ENCODE measurements around the gene SLC24A3.
A peak's percentile ranks its signal among the peaks of the same experiment; 100 is the strongest.

Gene SLC24A3

DNA sequence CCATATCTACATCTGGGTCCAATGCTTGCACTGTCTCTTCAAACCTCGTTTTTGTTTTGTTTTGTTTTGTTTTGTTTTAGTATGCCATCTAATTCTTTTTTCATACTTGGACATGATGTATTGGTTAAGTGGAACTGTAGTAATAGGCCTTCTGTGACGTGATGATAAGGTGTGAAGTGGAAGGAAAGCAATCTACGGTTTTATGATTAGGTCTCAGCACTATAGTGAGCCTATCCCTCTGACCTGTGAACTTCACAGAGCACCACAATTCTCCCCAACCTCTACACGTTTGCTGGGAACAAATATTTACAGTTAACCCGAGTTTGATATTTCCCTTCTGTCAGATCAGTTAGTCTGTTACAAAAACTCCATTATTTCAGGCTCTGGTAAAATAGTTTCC, 19.1 kb upstream of the SLC24A3 start:
- H3K4me3 ChIP-seq (replicated peaks; ENCODE audit: low read depth, low read length), result no peak overlapping the region
- TF ChIP-seq, protein P1, sequence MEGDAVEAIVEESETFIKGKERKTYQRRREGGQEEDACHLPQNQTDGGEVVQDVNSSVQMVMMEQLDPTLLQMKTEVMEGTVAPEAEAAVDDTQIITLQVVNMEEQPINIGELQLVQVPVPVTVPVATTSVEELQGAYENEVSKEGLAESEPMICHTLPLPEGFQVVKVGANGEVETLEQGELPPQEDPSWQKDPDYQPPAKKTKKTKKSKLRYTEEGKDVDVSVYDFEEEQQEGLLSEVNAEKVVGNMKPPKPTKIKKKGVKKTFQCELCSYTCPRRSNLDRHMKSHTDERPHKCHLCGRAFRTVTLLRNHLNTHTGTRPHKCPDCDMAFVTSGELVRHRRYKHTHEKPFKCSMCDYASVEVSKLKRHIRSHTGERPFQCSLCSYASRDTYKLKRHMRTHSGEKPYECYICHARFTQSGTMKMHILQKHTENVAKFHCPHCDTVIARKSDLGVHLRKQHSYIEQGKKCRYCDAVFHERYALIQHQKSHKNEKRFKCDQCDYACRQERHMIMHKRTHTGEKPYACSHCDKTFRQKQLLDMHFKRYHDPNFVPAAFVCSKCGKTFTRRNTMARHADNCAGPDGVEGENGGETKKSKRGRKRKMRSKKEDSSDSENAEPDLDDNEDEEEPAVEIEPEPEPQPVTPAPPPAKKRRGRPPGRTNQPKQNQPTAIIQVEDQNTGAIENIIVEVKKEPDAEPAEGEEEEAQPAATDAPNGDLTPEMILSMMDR (IDR thresholded peaks at IDR 0.05; ENCODE audit: insufficient read depth, low read length, poor library complexity, severe bottlenecking), result no peak
- no peaks in the 10 kb centered on the region for H3K27me3 ChIP-seq (replicated peaks; ENCODE audit: control insufficient read depth, insufficient read depth, low read length)
- no peak for DNase-seq (ENCODE audit: extremely low read depth, insufficient read length)
- H3K36me3 ChIP-seq (ENCODE audit: control insufficient read depth, insufficient read depth, low read length), result no peaks in the 10 kb centered on the region

- DNase-seq (ENCODE audit: extremely low read depth, insufficient read length), result peak; percentile 40
- TF ChIP-seq, protein P1 (IDR thresholded peaks at IDR 0.05; ENCODE audit: insufficient read depth, low read length, poor library complexity, severe bottlenecking), result peak; percentile 91
- H3K27me3 ChIP-seq (replicated peaks; ENCODE audit: control insufficient read depth, insufficient read depth, low read length), result peaks cover 2% of the 10 kb centered on the region
These were observed 6.5 kb upstream of the SLC24A3 start for GRCh38 chr20:19205981-19206396.

DNA sequence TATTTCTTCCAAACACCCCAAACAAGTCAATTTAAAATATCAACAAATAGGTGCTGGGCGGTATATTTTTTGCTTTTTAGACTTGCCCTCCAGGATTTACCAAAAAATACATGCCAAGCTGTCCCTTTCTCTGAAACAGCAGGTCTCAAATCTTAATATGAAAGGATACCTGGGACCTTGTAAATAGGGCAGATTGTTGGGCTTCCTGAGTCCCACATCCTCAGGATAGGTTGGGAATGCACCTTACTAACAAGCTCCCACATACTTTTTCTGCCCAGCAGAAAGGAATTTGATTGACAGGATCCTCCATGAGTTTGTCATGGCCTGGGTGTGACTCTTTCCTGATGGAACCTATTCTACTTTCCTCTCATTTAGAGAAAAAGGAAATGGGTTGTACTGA, 4.9 kb upstream of the SLC24A3 start:
- TF ChIP-seq, protein P1 (IDR thresholded peaks at IDR 0.05; ENCODE audit: insufficient read depth, low read length, poor library complexity, severe bottlenecking), result no peak
- no peak overlapping the region for H3K4me3 ChIP-seq (replicated peaks; ENCODE audit: low read depth, low read length)
- DNase-seq (ENCODE audit: extremely low read depth, insufficient read length), result no peak
- no peaks in the 10 kb centered on the region for H3K36me3 ChIP-seq (ENCODE audit: control insufficient read depth, insufficient read depth, low read length)
- H3K27me3 ChIP-seq (replicated peaks; ENCODE audit: control insufficient read depth, insufficient read depth, low read length), result peaks cover 2% of the 10 kb centered on the region

More at GRCh38 chr20:19205981-19206396, 6.5 kb upstream of the SLC24A3 start:
- Histone ChIP-seq H3K4me3 (replicated peaks; ENCODE audit: low read depth, low read length) (no peak overlapping the region), H3K36me3 (ENCODE audit: control insufficient read depth, insufficient read depth, low read length) (no peaks in the 10 kb centered on the region)

DNA sequence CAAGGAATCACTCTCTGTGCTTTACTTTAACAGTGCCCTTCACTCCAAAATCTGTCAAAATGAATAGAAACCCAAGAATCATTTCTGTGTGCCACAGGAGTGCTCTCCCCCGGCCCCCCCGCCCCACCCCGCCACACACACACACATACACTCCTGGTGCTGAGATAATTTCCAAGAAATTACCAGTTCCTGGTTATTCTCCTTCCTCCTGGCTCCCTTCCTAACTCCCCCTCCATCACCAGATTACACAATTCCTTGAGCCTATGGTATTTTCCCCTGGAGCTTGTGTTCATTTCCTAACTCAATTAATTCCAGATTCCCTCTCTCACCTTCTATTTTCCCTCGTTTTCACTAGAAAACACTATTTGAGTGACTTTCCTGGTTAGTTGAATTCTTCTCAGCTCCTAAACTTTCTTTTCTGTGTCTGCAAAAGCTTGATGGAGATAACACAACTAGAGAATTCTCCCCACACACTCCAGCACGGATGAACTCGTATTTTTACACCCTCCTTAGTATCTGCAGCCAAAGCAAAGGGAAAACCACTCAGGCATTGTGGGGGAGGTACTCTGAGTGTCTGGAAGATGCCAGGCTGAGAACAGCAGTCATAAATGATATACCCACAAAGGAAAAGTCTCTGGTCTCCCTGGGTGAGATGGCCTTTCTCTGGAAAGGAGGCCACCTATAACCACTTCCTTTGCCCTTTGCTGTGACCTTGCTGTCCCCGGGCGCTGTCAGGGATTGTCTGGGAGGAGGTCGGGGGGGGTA, 1.9 kb upstream of the SLC24A3 start:
- H3K36me3 ChIP-seq (ENCODE audit: control insufficient read depth, insufficient read depth, low read length), result no peaks in the 10 kb centered on the region
- peaks cover 6% of the 10 kb centered on the region for H3K27me3 ChIP-seq (replicated peaks; ENCODE audit: control insufficient read depth, insufficient read depth, low read length)
- no peak overlapping the region for H3K4me3 ChIP-seq (replicated peaks; ENCODE audit: low read depth, low read length)
- no peak for DNase-seq (ENCODE audit: extremely low read depth, insufficient read length)
- TF ChIP-seq, protein P1 (IDR thresholded peaks at IDR 0.05; ENCODE audit: insufficient read depth, low read length, poor library complexity, severe bottlenecking), result no peak

GRCh38 chr20:19211252-19211651, 1.2 kb upstream of the SLC24A3 start:
- no peak for DNase-seq (ENCODE audit: extremely low read depth, insufficient read length)
- Histone ChIP-seq H3K27me3 (replicated peaks; ENCODE audit: control insufficient read depth, insufficient read depth, low read length) (peaks cover 6% of the 10 kb centered on the region), H3K4me3 (replicated peaks; ENCODE audit: low read depth, low read length) (no peak overlapping the region), H3K36me3 (ENCODE audit: control insufficient read depth, insufficient read depth, low read length) (no peaks in the 10 kb centered on the region)
- TF ChIP-seq, protein P1 (IDR thresholded peaks at IDR 0.05; ENCODE audit: insufficient read depth, low read length, poor library complexity, severe bottlenecking), result no peak
